ENCODE results near the gene DYNC2H1.

DNA sequence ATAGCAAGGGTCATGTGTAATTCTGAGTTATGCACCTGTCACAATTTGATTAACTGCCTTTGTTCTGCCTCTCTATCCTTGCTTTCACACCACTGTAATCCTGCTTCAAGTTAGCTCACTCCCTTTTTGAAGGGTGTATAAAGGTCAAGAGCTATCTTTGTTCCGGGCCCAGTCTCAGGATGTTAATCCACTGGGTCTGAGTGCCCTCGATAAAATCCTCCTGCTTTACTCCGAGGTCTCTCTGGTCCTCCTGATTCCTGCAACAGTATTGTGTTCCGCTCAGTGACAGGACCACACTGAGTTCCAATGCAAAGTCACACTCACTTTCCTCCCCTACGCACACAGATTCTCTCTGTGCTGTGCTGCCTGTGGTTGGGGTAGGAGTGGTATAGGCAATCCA is 186.5 kb downstream of the DYNC2H1 start:
- TF ChIP-seq, protein P1, sequence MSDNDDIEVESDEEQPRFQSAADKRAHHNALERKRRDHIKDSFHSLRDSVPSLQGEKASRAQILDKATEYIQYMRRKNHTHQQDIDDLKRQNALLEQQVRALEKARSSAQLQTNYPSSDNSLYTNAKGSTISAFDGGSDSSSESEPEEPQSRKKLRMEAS (IDR thresholded peaks at IDR 0.05) = no peak
- TF ChIP-seq, protein P2, sequence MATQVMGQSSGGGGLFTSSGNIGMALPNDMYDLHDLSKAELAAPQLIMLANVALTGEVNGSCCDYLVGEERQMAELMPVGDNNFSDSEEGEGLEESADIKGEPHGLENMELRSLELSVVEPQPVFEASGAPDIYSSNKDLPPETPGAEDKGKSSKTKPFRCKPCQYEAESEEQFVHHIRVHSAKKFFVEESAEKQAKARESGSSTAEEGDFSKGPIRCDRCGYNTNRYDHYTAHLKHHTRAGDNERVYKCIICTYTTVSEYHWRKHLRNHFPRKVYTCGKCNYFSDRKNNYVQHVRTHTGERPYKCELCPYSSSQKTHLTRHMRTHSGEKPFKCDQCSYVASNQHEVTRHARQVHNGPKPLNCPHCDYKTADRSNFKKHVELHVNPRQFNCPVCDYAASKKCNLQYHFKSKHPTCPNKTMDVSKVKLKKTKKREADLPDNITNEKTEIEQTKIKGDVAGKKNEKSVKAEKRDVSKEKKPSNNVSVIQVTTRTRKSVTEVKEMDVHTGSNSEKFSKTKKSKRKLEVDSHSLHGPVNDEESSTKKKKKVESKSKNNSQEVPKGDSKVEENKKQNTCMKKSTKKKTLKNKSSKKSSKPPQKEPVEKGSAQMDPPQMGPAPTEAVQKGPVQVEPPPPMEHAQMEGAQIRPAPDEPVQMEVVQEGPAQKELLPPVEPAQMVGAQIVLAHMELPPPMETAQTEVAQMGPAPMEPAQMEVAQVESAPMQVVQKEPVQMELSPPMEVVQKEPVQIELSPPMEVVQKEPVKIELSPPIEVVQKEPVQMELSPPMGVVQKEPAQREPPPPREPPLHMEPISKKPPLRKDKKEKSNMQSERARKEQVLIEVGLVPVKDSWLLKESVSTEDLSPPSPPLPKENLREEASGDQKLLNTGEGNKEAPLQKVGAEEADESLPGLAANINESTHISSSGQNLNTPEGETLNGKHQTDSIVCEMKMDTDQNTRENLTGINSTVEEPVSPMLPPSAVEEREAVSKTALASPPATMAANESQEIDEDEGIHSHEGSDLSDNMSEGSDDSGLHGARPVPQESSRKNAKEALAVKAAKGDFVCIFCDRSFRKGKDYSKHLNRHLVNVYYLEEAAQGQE (IDR thresholded peaks at IDR 0.05; ENCODE audit: low read depth) = no peak
- TF ChIP-seq RAD21 (IDR thresholded peaks at IDR 0.05; ENCODE audit: low read depth) (no peak), YY1 (IDR thresholded peaks at IDR 0.05; ENCODE audit: low read depth) (no peak), CEBPB (IDR thresholded peaks at IDR 0.05) (no peak), EGR1 (IDR thresholded peaks at IDR 0.05) (no peak), TAF1 (IDR thresholded peaks at IDR 0.05; ENCODE audit: low read depth) (no peak), NFIC (IDR thresholded peaks at IDR 0.05) (no peak), TEAD4 (IDR thresholded peaks at IDR 0.05) (no peak), ZBTB7A (IDR thresholded peaks at IDR 0.05; ENCODE audit: low read depth) (no peak)

All from Ishikawa (cell line).